GM23248 (cell line): ENCODE measurements around the gene ATP5PD. TPM values are rescaled to one million over a fixed set of nuclear protein-coding genes. Genes with fewer than 3 reads are reported as not detected.

Source experiments
- DNase-seq: peaks from one replicate; pipeline ENCODE4 v3.0.0-alpha.2; 2015
- H2AFZ ChIP-seq: fragments of 200-600 bp; sonication (generic); 2 replicates; pipeline ENCODE4 v1.6.1; 2016; ENCODE audit warnings: antibody characterized with exemption
- H3F3A ChIP-seq: fragments of 200-600 bp; sonication (generic); 2 replicates; pipeline ENCODE4 v1.6.1; 2016; ENCODE audit warnings: mild to moderate bottlenecking, antibody characterized with exemption, mixed run types; ENCODE audit not compliant: insufficient read depth
- H3K27ac ChIP-seq: fragments of 200-600 bp; sonication (generic); 2 replicates; pipeline ENCODE4 v1.5.1; 2016; ENCODE audit warnings: mild to moderate bottlenecking
- H3K27me3 ChIP-seq: fragments of 200-600 bp; sonication (generic); replicated peaks from 2 replicates; pipeline ENCODE4 v1.6.1; 2016; ENCODE audit warnings: mild to moderate bottlenecking; ENCODE audit not compliant: insufficient read depth
- H3K36me3 ChIP-seq: fragments of 200-600 bp; sonication (generic); 2 replicates; pipeline ENCODE4 v1.6.1; 2016; ENCODE audit warnings: low read depth, mild to moderate bottlenecking
- H3K4me1 ChIP-seq: fragments of 200-600 bp; sonication (generic); 2 replicates; pipeline ENCODE4 v1.6.1; 2016; ENCODE audit warnings: mild to moderate bottlenecking; ENCODE audit not compliant: insufficient read depth
- H3K4me2 ChIP-seq: fragments of 200-600 bp; sonication (generic); one replicate; pipeline ENCODE4 v1.6.1; 2016; ENCODE audit warnings: mild to moderate bottlenecking; ENCODE audit not compliant: unreplicated experiment
- H3K4me3 ChIP-seq: fragments of 200-600 bp; sonication (generic); 2 replicates; pipeline ENCODE4 v1.5.1; 2016; ENCODE audit warnings: mild to moderate bottlenecking
- H3K79me2 ChIP-seq: fragments of 200-600 bp; sonication (generic); 2 replicates; pipeline ENCODE4 v1.6.1; 2016; ENCODE audit warnings: mild to moderate bottlenecking; ENCODE audit not compliant: insufficient read depth
- H3K9ac ChIP-seq: fragments of 200-600 bp; sonication (generic); 2 replicates; pipeline ENCODE4 v1.6.1; 2016; ENCODE audit warnings: mild to moderate bottlenecking
- H3K9me2 ChIP-seq: fragments of 200-600 bp; sonication (generic); 2 replicates; pipeline ENCODE4 v1.6.1; 2016; ENCODE audit warnings: mixed run types, mild to moderate bottlenecking, moderate library complexity; ENCODE audit not compliant: insufficient read depth
- H3K9me3 ChIP-seq: fragments of 200-600 bp; sonication (generic); one replicate; pipeline ENCODE4 v1.6.1; 2017; ENCODE audit warnings: low read depth
- H4K20me1 ChIP-seq: fragments of 200-600 bp; sonication (generic); 2 replicates; pipeline ENCODE4 v1.6.0; 2016; ENCODE audit not compliant: insufficient read depth
- EZH2 ChIP-seq: fragments of 200-600 bp; sonication (generic); IDR thresholded peaks from 2 replicates; pipeline ENCODE4 v1.6.1; 2018; ENCODE audit warnings: antibody characterized with exemption, mild to moderate bottlenecking; ENCODE audit not compliant: insufficient read depth, poor library complexity, severe bottlenecking
- EZH2phosphoT487 ChIP-seq: fragments of 200-600 bp; sonication (generic); IDR thresholded peaks from 2 replicates; pipeline ENCODE4 v1.6.1; 2018; ENCODE audit warnings: antibody characterized with exemption, moderate library complexity, mild to moderate bottlenecking, low read depth; ENCODE audit not compliant: insufficient read depth
- WGBS, 2 experiments: methylation state at CpG; one replicate each; pipeline ENCODE4 v1.1.6; 2015 to 2017; ENCODE audit warnings: low lambda C conversion rate in 2 of 2, low coverage in 1 of 2; ENCODE audit errors: missing lambda C conversion rate in 2 of 2; 5-methylcytosine and 5-hydroxymethylcytosine counted together
- in situ Hi-C: fragments of 300-500 bp; cut with MboI; formaldehyde crosslinking; loops from 2 replicates; pipeline ENCODE4 v1.15.0; 2020
- polyA plus RNA-seq: library from polyadenylated mRNA; unstranded; fragments of >200 nt; fragmentation: Nextera tagmentation; extraction: Ambion mirVana; gene quantifications from 2 replicates; pipeline ENCODE4 v1.2.1, GENCODE V29; 2016
- total RNA-seq: library from RNA; depleted of rRNA; stranded (reverse); fragments of >200 nt; shearing (Covaris generic); gene quantifications from 2 replicates; pipeline ENCODE4 v1.2.3, GENCODE V29; 2014

The ATP5PD gene
- total and polyA plus RNA-seq, 2 experiments from 2014 or later = 215 to 522 TPM

DNA sequence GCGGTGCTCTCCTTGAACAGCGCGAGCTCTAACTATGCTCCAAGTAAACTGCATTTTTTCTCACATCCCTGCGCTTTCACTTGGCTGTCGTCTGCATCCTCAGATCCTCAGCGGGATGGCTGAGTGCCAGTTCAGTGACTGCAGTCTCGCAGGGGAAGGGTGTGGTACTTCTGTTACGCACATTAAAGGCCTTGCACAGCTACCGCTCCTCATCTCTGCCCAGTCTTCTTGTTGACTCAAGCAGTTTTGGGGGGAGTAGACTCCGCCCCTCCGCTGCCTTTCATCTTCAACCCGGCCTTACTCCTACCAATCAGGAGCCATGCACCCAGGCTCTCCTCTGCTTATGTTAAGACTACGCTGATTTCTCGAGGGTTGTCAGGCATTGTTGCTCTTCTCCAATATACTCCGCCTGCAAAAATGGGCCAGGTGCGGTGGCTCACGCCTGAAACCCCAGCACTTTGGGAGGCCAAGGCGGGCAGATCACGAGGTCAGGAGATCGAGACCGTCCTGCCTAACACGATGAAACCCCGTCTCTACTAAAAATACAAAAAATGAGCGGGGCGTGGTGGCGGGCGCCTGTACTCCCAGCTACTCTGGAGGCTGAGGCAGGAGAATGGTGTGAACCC is 10.0 kb downstream of the ATP5PD start:
- 54 to 56% methylated on average over 27 of the region's 27 CpGs for WGBS, 2 experiments
- Histone ChIP-seq H3K4me1 (peaks cover 20% of the 10 kb centered on the region), H3K9me3 (no peaks in the 10 kb centered on the region), H3F3A (peaks cover 43% of the 10 kb centered on the region), H3K27me3 (no peaks in the 10 kb centered on the region), H3K79me2 (0 out of 2 replicates have a peak, but pooled peaks cover 3% of the 10 kb centered on the region), H4K20me1 (no peaks in the 10 kb centered on the region), H3K36me3 (peaks cover 24% of the 10 kb centered on the region), H3K4me2 (peak overlapping the region; percentile 75), H3K9ac (peak overlapping the region; percentile 65), H2AFZ (peak overlapping the region; percentile 59), H3K4me3 (0 out of 2 replicates have a peak overlapping the region, but pooled peaks have one; percentile 13), H3K9me2 (no peaks in the 10 kb centered on the region), H3K27ac (peak overlapping the region; percentile 91)
- TF ChIP-seq EZH2phosphoT487 = no peak
- TF ChIP-seq EZH2 = no peak
- in situ Hi-C loops = no loop called here
- DNase-seq = peak; percentile 97

- H3K4me1 ChIP-seq = peaks cover 20% of the 10 kb centered on the region
- H3F3A ChIP-seq = peaks cover 44% of the 10 kb centered on the region
- no peaks in the 10 kb centered on the region for H4K20me1 ChIP-seq
- peak overlapping the region; percentile 92 for H3K4me3 ChIP-seq
- 0 out of 2 replicates have a peak, but pooled peaks cover 10% of the 10 kb centered on the region for H3K36me3 ChIP-seq
- no peaks in the 10 kb centered on the region for H3K9me2 ChIP-seq
- H3K27ac ChIP-seq = peak overlapping the region; percentile 91
- H2AFZ ChIP-seq = peak overlapping the region; percentile 96
- no peaks in the 10 kb centered on the region for H3K79me2 ChIP-seq
- in situ Hi-C loops = no loop called here
- TF ChIP-seq EZH2 (no peak), EZH2phosphoT487 (no peak)
- H3K27me3 ChIP-seq = no peaks in the 10 kb centered on the region
- 0 to 1% methylated on average over 42 to 43 of the region's 43 CpGs for WGBS, 2 experiments
- peak overlapping the region; percentile 95 for H3K4me2 ChIP-seq
- peak; percentile 88 for DNase-seq
- H3K9me3 ChIP-seq = no peaks in the 10 kb centered on the region
- peak overlapping the region; percentile 98 for H3K9ac ChIP-seq
These were observed 12.4 kb downstream of the ATP5PD start for GRCh38 chr17:75034236-75034908.

GRCh38 chr17:75033346-75034235 is 13.2 kb downstream of the ATP5PD start:
- H3K36me3 ChIP-seq = 0 out of 2 replicates have a peak, but pooled peaks cover 2% of the 10 kb centered on the region
- peak overlapping the region; percentile 92 for H2AFZ ChIP-seq
- peaks cover 20% of the 10 kb centered on the region for H3K4me1 ChIP-seq
- H3K9me3 ChIP-seq = no peaks in the 10 kb centered on the region
- peak overlapping the region; percentile 98 for H3K9ac ChIP-seq
- peak overlapping the region; percentile 95 for H3K4me2 ChIP-seq
- H4K20me1 ChIP-seq = no peaks in the 10 kb centered on the region
- peaks cover 36% of the 10 kb centered on the region for H3F3A ChIP-seq
- no peaks in the 10 kb centered on the region for H3K27me3 ChIP-seq
- in situ Hi-C loops = no loop called here
- WGBS, 2 experiments = 0 to 3% methylated on average over 36 of the region's 36 CpGs
- TF ChIP-seq EZH2phosphoT487 (no peak), EZH2 (no peak)
- H3K79me2 ChIP-seq = no peaks in the 10 kb centered on the region
- peak overlapping the region; percentile 92 for H3K4me3 ChIP-seq
- H3K9me2 ChIP-seq = no peaks in the 10 kb centered on the region
- peak; percentile 92 for DNase-seq
- H3K27ac ChIP-seq = peak overlapping the region; percentile 91

DNA sequence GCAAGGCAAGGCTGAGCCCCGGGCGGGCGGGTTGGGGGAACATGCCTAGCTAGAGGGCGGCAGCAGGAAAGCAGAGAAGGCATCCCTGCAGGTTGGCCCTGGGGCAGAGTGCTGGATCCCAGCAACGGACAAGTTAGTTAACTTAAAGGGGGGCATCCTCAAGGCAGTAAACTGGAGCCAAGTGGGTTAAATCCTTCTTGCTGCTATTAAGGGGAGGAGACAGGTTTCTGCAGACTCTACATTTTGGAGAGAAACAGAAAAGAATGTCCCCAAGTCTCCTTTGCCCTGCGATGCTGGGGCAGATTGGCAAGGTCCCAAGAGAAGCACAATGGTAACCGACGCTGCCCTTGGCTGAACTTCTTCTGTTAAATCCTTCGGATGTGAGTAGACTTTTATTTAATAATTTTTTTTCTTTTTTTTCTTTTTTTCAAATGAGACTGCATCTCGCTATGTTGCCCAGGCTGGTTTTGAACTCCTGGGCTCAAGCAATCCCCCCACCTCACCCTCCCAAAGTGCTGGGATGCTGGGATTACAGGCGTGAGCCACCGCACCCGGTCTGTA is 14.0 kb downstream of the ATP5PD start:
- H3K9ac ChIP-seq = peak overlapping the region; percentile 98
- peak overlapping the region; percentile 83 for H3K27ac ChIP-seq
- no peaks in the 10 kb centered on the region for H3K9me2 ChIP-seq
- TF ChIP-seq EZH2 (no peak), EZH2phosphoT487 (no peak)
- in situ Hi-C loops = no loop called here
- peak; percentile 60 for DNase-seq
- H2AFZ ChIP-seq = peak overlapping the region; percentile 92
- H3K27me3 ChIP-seq = no peaks in the 10 kb centered on the region
- H3F3A ChIP-seq = peaks cover 34% of the 10 kb centered on the region
- no peaks in the 10 kb centered on the region for H3K36me3 ChIP-seq
- peaks cover 20% of the 10 kb centered on the region for H3K4me1 ChIP-seq
- no peaks in the 10 kb centered on the region for H3K9me3 ChIP-seq
- peak overlapping the region; percentile 92 for H3K4me3 ChIP-seq
- 0 to 1% methylated on average over 13 of the region's 13 CpGs for WGBS, 2 experiments
- peak overlapping the region; percentile 95 for H3K4me2 ChIP-seq
- no peaks in the 10 kb centered on the region for H3K79me2 ChIP-seq
- H4K20me1 ChIP-seq = no peaks in the 10 kb centered on the region
